H9 (cell line): ENCODE data around the gene MAN2C1. TPM values are rescaled to one million over a fixed set of nuclear protein-coding genes. Genes with fewer than 3 reads are reported as not detected.

Experiments used
- DNase-seq: peaks from one replicate; pipeline ENCODE4 v3.0.0-alpha.2; 2017
- H2AFZ ChIP-seq: one replicate; pipeline ENCODE4 v1.6.1; 2013; ENCODE audit warnings: mild to moderate bottlenecking, low read length, control low read depth, moderate library complexity
- H2AK5ac ChIP-seq: 2 replicates; pipeline ENCODE4 v1.6.1; 2013; ENCODE audit warnings: low read length, control low read depth, mixed read lengths; ENCODE audit not compliant: insufficient read length
- H2BK120ac ChIP-seq: one replicate; pipeline ENCODE4 v1.6.1; 2013; ENCODE audit warnings: low read depth, mild to moderate bottlenecking, low read length, control low read depth, inconsistent platforms; ENCODE audit not compliant: poor library complexity, severe bottlenecking
- H2BK12ac ChIP-seq: 2 replicates; pipeline ENCODE4 v1.6.1; 2013; ENCODE audit warnings: low read length, control low read depth, mixed read lengths, low read depth; ENCODE audit not compliant: insufficient read length
- H2BK15ac ChIP-seq: 2 replicates; pipeline ENCODE4 v1.6.1; 2013; ENCODE audit warnings: low read depth, low read length, control low read depth
- H2BK20ac ChIP-seq: one replicate; pipeline ENCODE4 v1.6.1; 2013; ENCODE audit warnings: low read depth, mild to moderate bottlenecking, low read length, control low read depth, inconsistent platforms; ENCODE audit not compliant: poor library complexity, severe bottlenecking
- H2BK5ac ChIP-seq: 2 replicates; pipeline ENCODE4 v1.6.1; 2013; ENCODE audit warnings: low read length, control low read depth, mixed read lengths; ENCODE audit not compliant: insufficient read length
- H3K14ac ChIP-seq: 2 replicates; pipeline ENCODE4 v1.6.1; 2013; ENCODE audit warnings: low read length, control low read depth; ENCODE audit not compliant: insufficient read depth
- H3K18ac ChIP-seq: 2 replicates; pipeline ENCODE4 v1.6.1; 2013; ENCODE audit warnings: low read depth, mild to moderate bottlenecking, mixed read lengths, low read length, control low read depth; ENCODE audit not compliant: insufficient read length
- H3K23ac ChIP-seq: 2 replicates; pipeline ENCODE4 v1.6.1; 2013; ENCODE audit warnings: low read length, control low read depth, mixed read lengths, low read depth; ENCODE audit not compliant: insufficient read length
- H3K23me2 ChIP-seq: 2 replicates; pipeline ENCODE4 v1.6.1; 2013; ENCODE audit warnings: low read depth, mild to moderate bottlenecking, mixed read lengths, low read length, control low read depth; ENCODE audit not compliant: insufficient read length, poor library complexity, severe bottlenecking
- H3K27ac ChIP-seq: 2 replicates; pipeline ENCODE4 v1.5.1; 2013; ENCODE audit warnings: low read length, control low read depth, mixed read lengths, low read depth; ENCODE audit not compliant: insufficient read length
- H3K27me3 ChIP-seq: 2 replicates; pipeline ENCODE4 v1.6.1; 2013; ENCODE audit warnings: low read length, control low read depth, inconsistent platforms; ENCODE audit not compliant: insufficient read depth
- H3K4ac ChIP-seq: 2 replicates; pipeline ENCODE4 v1.6.1; 2013; ENCODE audit warnings: low read depth, mild to moderate bottlenecking, control low read depth, inconsistent platforms, low read length, moderate library complexity
- H3K4me1 ChIP-seq: 2 replicates; pipeline ENCODE4 v1.6.1; 2013; ENCODE audit warnings: low read length, control low read depth, inconsistent platforms; ENCODE audit not compliant: insufficient read depth
- H3K4me2 ChIP-seq: 2 replicates; pipeline ENCODE4 v1.6.1; 2013; ENCODE audit warnings: low read length, control low read depth, mixed read lengths; ENCODE audit not compliant: insufficient read length, insufficient read depth
- H3K56ac ChIP-seq: 2 replicates; pipeline ENCODE4 v1.6.1; 2013; ENCODE audit warnings: low read depth, mild to moderate bottlenecking, mixed read lengths, low read length, control low read depth; ENCODE audit not compliant: insufficient read length
- H3K79me1 ChIP-seq: 2 replicates; pipeline ENCODE4 v1.6.1; 2013; ENCODE audit warnings: low read depth, mild to moderate bottlenecking, moderate library complexity, low read length, control low read depth, inconsistent platforms; ENCODE audit not compliant: insufficient read depth, poor library complexity, severe bottlenecking
- H3K79me2 ChIP-seq: 2 replicates; pipeline ENCODE4 v1.6.1; 2013; ENCODE audit warnings: low read length, control low read depth, inconsistent platforms; ENCODE audit not compliant: insufficient read depth
- H3K9ac ChIP-seq: 2 replicates; pipeline ENCODE4 v1.6.1; 2013; ENCODE audit warnings: low read length, control low read depth, mixed read lengths; ENCODE audit not compliant: insufficient read length; ENCODE audit errors: extremely low read depth
- H3K9me3 ChIP-seq: one replicate; pipeline ENCODE4 v1.6.1; 2013; ENCODE audit warnings: low read depth, low read length, inconsistent platforms; ENCODE audit not compliant: control insufficient read depth
- H3T11ph ChIP-seq: one replicate; pipeline ENCODE4 v1.6.1; 2013; ENCODE audit warnings: mild to moderate bottlenecking, low read length, control low read depth, inconsistent platforms
- H4K20me1 ChIP-seq: one replicate; pipeline ENCODE4 v1.6.1; 2013; ENCODE audit not compliant: control insufficient read depth, insufficient read length, insufficient read depth
- H4K5ac ChIP-seq: 2 replicates; pipeline ENCODE4 v1.6.1; 2013; ENCODE audit warnings: low read depth, mild to moderate bottlenecking, mixed read lengths, low read length, control low read depth; ENCODE audit not compliant: insufficient read length
- H4K8ac ChIP-seq: replicated peaks from 2 replicates; pipeline ENCODE4 v1.6.1; 2013; ENCODE audit warnings: low read length, control low read depth, mixed read lengths, low read depth; ENCODE audit not compliant: insufficient read length
- H4K91ac ChIP-seq: 2 replicates; pipeline ENCODE4 v1.6.1; 2013; ENCODE audit warnings: low read depth, mild to moderate bottlenecking, moderate library complexity, mixed read lengths, low read length, control low read depth; ENCODE audit not compliant: insufficient read length
- H3K27ac Mint-ChIP-seq, 3 experiments: 2 replicates in 2 of 3; 3 replicates in 1 of 3; pipeline ENCODE4 v1.8.0; 2020 to 2021; ENCODE audit warnings: mixed read lengths in 3 of 3, mild to moderate bottlenecking in 1 of 3, moderate library complexity in 1 of 3
- H3K27me3 Mint-ChIP-seq: 2 replicates; pipeline ENCODE4 v1.8.0; 2021; ENCODE audit warnings: low read depth, mild to moderate bottlenecking, moderate library complexity, mixed read lengths
- H3K36me3 Mint-ChIP-seq, 3 experiments: 2 replicates in 2 of 3; 3 replicates in 1 of 3; pipeline ENCODE4 v1.8.0; 2020 to 2021; ENCODE audit warnings: low read depth in 3 of 3, mixed read lengths in 3 of 3; ENCODE audit not compliant: insufficient read depth in 1 of 3
- H3K4me1 Mint-ChIP-seq, 2 experiments: 2 replicates each; pipeline ENCODE4 v1.8.0; 2020; ENCODE audit warnings: mixed read lengths in 2 of 2
- H3K4me3 Mint-ChIP-seq, 2 experiments: 2 replicates in 1 of 2; 3 replicates in 1 of 2; pipeline ENCODE4 v1.8.0; 2020 to 2021; ENCODE audit warnings: mild to moderate bottlenecking in 2 of 2, mixed read lengths in 2 of 2, moderate library complexity in 1 of 2
- H3K9me3 Mint-ChIP-seq, 2 experiments: 2 replicates in 1 of 2; 3 replicates in 1 of 2; pipeline ENCODE4 v1.8.0; 2020; ENCODE audit warnings: mild to moderate bottlenecking in 2 of 2, mixed read lengths in 2 of 2, moderate library complexity in 1 of 2
- WGBS: extraction: QIAGEN DNeasy Blood & Tissue Kit; methylation state at CpG from one replicate; pipeline ENCODE4 v1.1.7; 2013; ENCODE audit warnings: missing lambda C conversion rate, low lambda C conversion rate, mixed read lengths; ENCODE audit not compliant: insufficient read length; ENCODE audit errors: extremely low coverage; 5-methylcytosine and 5-hydroxymethylcytosine counted together
- total RNA-seq: library from RNA; stranded (reverse); gene quantifications from 2 replicates; pipeline ENCODE4 v1.2.1, GENCODE V29; 2021
- TF ChIP-seq, protein P1 (sequence below): fragments of 200-600 bp; sonication (generic); conservative IDR thresholded peaks from 3 replicates; pipeline ENCODE4 v1.8.0; 2021; ENCODE audit warnings: antibody characterized with exemption, mild to moderate bottlenecking

The MAN2C1 gene
- total RNA-seq, 1 experiment from 2014 or later, result 112 TPM

DNA sequence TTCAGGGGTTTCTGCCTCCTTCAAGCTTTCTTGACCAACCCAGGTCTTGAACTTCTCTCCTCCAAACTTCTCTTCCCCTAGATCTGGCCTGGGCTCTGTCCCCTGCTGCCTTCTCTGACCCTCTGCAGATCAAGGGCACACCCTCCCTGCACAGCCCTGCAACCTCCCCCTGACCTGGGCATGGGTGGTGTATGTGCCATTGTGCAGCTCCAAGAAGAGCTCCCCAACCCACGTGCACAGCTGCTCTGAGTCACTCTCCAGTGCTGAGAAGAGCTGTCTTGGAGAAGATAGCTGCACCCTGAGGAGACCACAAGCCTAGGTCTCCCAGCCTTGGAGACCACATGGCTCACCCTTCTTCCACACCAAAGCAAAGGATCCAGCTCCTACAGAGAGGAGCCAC is 8.0 kb downstream of the MAN2C1 start:
- H3K27ac Mint-ChIP-seq, result 0 out of 7 replicates have a peak overlapping the region, but pooled peaks of 1 of the 3 experiments have one; percentile 46
- Histone ChIP-seq H4K5ac (no peak overlapping the region), H2AK5ac (no peak overlapping the region), H3K79me1 (no peaks in the 10 kb centered on the region), H3K9ac (no peak overlapping the region), H3K4me1 (no peaks in the 10 kb centered on the region), H2BK120ac (no peak overlapping the region), H4K20me1 (no peaks in the 10 kb centered on the region), H2BK20ac (no peak overlapping the region), H3K27me3 (no peaks in the 10 kb centered on the region), H2AFZ (no peak overlapping the region), H3K23me2 (no peaks in the 10 kb centered on the region), H2BK12ac (no peak overlapping the region), H3K4ac (no peak overlapping the region), H3K23ac (no peak overlapping the region), H3K18ac (no peak overlapping the region), H3K4me2 (no peak overlapping the region), H3K79me2 (no peaks in the 10 kb centered on the region), H2BK15ac (no peak overlapping the region), H4K8ac (no peak overlapping the region), H3K9me3 (no peaks in the 10 kb centered on the region), H3K14ac (no peak overlapping the region), H3T11ph (no peak overlapping the region), H3K56ac (no peak overlapping the region), H2BK5ac (no peak overlapping the region), H3K27ac (no peak overlapping the region), H4K91ac (no peak overlapping the region)
- peaks cover 1% of the 10 kb centered on the region; the same call in 1 of the 2 replicates for H3K27me3 Mint-ChIP-seq
- WGBS, result no CpG with 5 or more reads among the region's 1 CpG
- no peak for DNase-seq
- TF ChIP-seq, protein P1, sequence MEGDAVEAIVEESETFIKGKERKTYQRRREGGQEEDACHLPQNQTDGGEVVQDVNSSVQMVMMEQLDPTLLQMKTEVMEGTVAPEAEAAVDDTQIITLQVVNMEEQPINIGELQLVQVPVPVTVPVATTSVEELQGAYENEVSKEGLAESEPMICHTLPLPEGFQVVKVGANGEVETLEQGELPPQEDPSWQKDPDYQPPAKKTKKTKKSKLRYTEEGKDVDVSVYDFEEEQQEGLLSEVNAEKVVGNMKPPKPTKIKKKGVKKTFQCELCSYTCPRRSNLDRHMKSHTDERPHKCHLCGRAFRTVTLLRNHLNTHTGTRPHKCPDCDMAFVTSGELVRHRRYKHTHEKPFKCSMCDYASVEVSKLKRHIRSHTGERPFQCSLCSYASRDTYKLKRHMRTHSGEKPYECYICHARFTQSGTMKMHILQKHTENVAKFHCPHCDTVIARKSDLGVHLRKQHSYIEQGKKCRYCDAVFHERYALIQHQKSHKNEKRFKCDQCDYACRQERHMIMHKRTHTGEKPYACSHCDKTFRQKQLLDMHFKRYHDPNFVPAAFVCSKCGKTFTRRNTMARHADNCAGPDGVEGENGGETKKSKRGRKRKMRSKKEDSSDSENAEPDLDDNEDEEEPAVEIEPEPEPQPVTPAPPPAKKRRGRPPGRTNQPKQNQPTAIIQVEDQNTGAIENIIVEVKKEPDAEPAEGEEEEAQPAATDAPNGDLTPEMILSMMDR, result no peak
- H3K9me3 Mint-ChIP-seq, result no peaks in the 10 kb centered on the region
- H3K4me3 Mint-ChIP-seq, result no peak overlapping the region
- H3K36me3 Mint-ChIP-seq, result peaks cover 10 to 41% (median 35%) of the 10 kb centered on the region in 3 experiments; a peak in 6 of 7 replicates
- H3K4me1 Mint-ChIP-seq, result no peaks in the 10 kb centered on the region; a peak in 1 of 4 replicates
